Measurements from ENCODE around the gene C7. TPM values are rescaled to one million over a fixed set of nuclear protein-coding genes. Genes with fewer than 3 reads are reported as not detected.

C7 gene
- total and polyA plus RNA-seq, 10 of the 15 experiments (the other 5 are each of a cell fraction or from before 2014, with no cell fraction given): 0.90 TPM; not detected in 9

GRCh38 chr5:40879163-40879942 lies 29.9 kb upstream of the C7 start:
- FAIRE-seq (peak; percentile 72), DNase-seq (ENCODE audit: low read depth, low spot score) (no peak), ATAC-seq (peak; percentile 67)
- H3K27ac ChIP-seq (ENCODE audit: control insufficient read depth, insufficient read depth): no peak overlapping the region
- SMC1A ChIA-PET (ENCODE audit: uncharacterized antibody, unreplicated experiment): interaction anchor here (1.5 kb wide), 1 partner anchor 931 kb away, joined by 3 read pairs; no protein-coding TSS in a partner anchor
- H2AFZ ChIP-seq (ENCODE audit: control insufficient read depth, low read depth, low read length): no peak overlapping the region
- no peaks in the 10 kb centered on the region for H3K4me1 ChIP-seq (ENCODE audit: control insufficient read depth, insufficient read depth, low read length)
- 21% methylated on average over 10 of the region's 10 CpGs for WGBS (ENCODE audit: insufficient coverage, insufficient replicate concordance, low lambda C conversion rate, missing lambda C conversion rate)
- no peak overlapping the region for H3K4me3 ChIP-seq
- POLR2A ChIA-PET: interaction anchor here (0.6 kb wide), 1 partner anchor 340 kb away, joined by 5 read pairs; no protein-coding TSS in a partner anchor
- no peak overlapping the region for H3K4me2 ChIP-seq (ENCODE audit: control insufficient read depth, insufficient read depth)
- in situ Hi-C loops (cut with MboI) (loop anchor here (10.0 to 25.0 kb wide), 2 partner anchors 917 to 1165 kb away; no protein-coding TSS in a partner anchor), intact Hi-C loops (cut with micrococcal nuclease; ENCODE audit: unreplicated experiment) (loop anchor here (2.0 to 5.0 kb wide), 4 partner anchors 125 to 1162 kb away; partner anchors contain the start of gene TTC33)
- no peaks in the 10 kb centered on the region for H4K20me1 ChIP-seq (ENCODE audit: control insufficient read depth, insufficient read depth)
- RAD21 ChIA-PET (ENCODE audit: unreplicated experiment): no interaction called here
- no peaks in the 10 kb centered on the region for H3K27me3 ChIP-seq (replicated peaks in 1 of 2; ENCODE audit: control insufficient read depth in 2 of 2, insufficient read depth in 2 of 2, low read length in 1 of 2)
- no peaks in the 10 kb centered on the region for H3K79me2 ChIP-seq (ENCODE audit: control insufficient read depth, insufficient read depth, low read length)
- no peak for TF ChIP-seq HDGF (IDR thresholded peaks at IDR 0.05)
- no peak for TF ChIP-seq E2F4 (IDR thresholded peaks at IDR 0.05; ENCODE audit: low read depth, low read length)
- TF ChIP-seq, protein P1, sequence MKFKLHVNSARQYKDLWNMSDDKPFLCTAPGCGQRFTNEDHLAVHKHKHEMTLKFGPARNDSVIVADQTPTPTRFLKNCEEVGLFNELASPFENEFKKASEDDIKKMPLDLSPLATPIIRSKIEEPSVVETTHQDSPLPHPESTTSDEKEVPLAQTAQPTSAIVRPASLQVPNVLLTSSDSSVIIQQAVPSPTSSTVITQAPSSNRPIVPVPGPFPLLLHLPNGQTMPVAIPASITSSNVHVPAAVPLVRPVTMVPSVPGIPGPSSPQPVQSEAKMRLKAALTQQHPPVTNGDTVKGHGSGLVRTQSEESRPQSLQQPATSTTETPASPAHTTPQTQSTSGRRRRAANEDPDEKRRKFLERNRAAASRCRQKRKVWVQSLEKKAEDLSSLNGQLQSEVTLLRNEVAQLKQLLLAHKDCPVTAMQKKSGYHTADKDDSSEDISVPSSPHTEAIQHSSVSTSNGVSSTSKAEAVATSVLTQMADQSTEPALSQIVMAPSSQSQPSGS (IDR thresholded peaks at IDR 0.05; ENCODE audit: low read length): no peak
- peak; percentile 45; the same call in 1 of the 2 replicates for TF ChIP-seq RAD21 (IDR thresholded peaks at IDR 0.05; ENCODE audit: insufficient read depth, low read depth, low read length)
- TF ChIP-seq CTCF (IDR thresholded peaks at IDR 0.05 in 2 of 3, conservative IDR thresholded peaks at IDR 0.05 in 1 of 3; ENCODE audit: control insufficient read depth in 2 of 3, extremely low read depth in 1 of 3, insufficient read depth in 1 of 3, low read depth in 3 of 3, low read length in 3 of 3): peak; percentile 6 to 48 (median 46); a peak in 4 of 6 replicates
- TF ChIP-seq SMC3 (IDR thresholded peaks at IDR 0.05; ENCODE audit: borderline replicate concordance, low read length): peak; percentile 43; the same call in 1 of the 2 replicates
- no peak for TF ChIP-seq RELA (IDR thresholded peaks at IDR 0.05; ENCODE audit: borderline replicate concordance, partially characterized antibody)
- BruUV-seq (replicated peaks): no TSS peak
- CTCF ChIA-PET: interaction anchor here (0.9 to 1.5 kb wide), 5 partner anchors 165 to 957 kb away, joined by 3 to 5 read pairs (median 3); no protein-coding TSS in a partner anchor
- no peaks in the 10 kb centered on the region for H3K36me3 ChIP-seq (ENCODE audit: control insufficient read depth in 2 of 2, insufficient read depth in 2 of 2, low read length in 1 of 2)
- H3K9me3 ChIP-seq (replicated peaks; ENCODE audit: control insufficient read depth, insufficient read depth, low read length): no peaks in the 10 kb centered on the region; the same call in 2 of the 3 replicates
- H3K9ac ChIP-seq (ENCODE audit: control insufficient read depth, insufficient read depth, low read length): no peak overlapping the region
